22Rv1 (cell line): ENCODE measurements around the gene MAP2K7.

Source experiments
- ZFX ChIP-seq: fragments of 450-650 bp; IDR thresholded peaks from 2 replicates; pipeline ENCODE4 v1.6.1; 2017; ENCODE audit warnings: antibody characterized with exemption, borderline replicate concordance
- TF ChIP-seq, protein P1 (sequence below): fragments of 450-650 bp; IDR thresholded peaks from 2 replicates; pipeline ENCODE4 v1.5.1; 2017; ENCODE audit warnings: mild to moderate bottlenecking

DNA sequence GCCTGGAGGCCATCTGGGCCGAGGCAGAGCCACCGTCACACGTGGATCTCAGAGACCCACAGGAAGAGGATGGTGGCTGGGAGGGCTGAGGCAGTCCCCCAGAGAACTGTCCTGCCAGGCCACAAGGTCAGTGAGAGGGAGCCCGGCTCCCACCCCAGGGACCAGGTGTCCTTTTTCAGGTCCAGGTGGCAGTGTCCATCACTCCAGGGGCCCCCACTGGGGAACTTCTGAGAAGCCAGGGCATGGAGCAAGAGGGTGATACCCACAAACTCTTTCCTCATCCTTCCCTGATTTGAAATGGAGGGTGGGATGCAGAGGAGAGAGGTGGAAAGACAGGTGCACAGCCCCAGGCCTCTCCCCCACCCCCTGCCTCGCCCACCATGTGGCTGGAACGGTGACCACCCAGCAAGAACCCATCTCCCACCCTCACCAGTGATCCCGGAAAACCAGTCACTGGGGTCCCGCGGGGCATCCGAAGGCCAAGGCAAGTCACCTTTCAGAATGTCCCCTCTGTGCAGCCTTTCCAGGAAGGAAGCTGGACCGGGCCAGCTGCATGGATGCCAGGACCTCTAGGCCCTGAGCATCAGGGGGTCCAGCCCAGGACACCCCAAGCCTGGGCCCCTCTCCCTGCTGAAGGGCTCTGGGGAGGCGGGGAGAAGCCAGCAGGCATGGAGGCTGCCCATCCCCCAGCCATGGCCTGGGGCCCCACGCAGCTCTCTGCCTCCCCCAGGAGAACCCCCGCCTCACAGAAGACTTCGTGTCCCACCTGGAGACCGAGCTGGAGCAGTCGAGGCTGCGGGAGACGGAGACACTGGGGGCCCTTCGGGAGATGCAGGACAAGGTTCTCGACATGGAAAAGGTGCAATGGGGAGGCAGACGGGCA, 43.6 kb upstream of the MAP2K7 start:
- TF ChIP-seq, protein P1, sequence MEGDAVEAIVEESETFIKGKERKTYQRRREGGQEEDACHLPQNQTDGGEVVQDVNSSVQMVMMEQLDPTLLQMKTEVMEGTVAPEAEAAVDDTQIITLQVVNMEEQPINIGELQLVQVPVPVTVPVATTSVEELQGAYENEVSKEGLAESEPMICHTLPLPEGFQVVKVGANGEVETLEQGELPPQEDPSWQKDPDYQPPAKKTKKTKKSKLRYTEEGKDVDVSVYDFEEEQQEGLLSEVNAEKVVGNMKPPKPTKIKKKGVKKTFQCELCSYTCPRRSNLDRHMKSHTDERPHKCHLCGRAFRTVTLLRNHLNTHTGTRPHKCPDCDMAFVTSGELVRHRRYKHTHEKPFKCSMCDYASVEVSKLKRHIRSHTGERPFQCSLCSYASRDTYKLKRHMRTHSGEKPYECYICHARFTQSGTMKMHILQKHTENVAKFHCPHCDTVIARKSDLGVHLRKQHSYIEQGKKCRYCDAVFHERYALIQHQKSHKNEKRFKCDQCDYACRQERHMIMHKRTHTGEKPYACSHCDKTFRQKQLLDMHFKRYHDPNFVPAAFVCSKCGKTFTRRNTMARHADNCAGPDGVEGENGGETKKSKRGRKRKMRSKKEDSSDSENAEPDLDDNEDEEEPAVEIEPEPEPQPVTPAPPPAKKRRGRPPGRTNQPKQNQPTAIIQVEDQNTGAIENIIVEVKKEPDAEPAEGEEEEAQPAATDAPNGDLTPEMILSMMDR: no peak
- no peak for TF ChIP-seq ZFX
